Measurements from ENCODE around the gene NRG3.
"Not testable (repeated sequence)": the region's sequence is repeated elsewhere in the genome, so short reads cannot be mapped to it uniquely, and the experiment has no call there.

The NRG3 gene

DNA sequence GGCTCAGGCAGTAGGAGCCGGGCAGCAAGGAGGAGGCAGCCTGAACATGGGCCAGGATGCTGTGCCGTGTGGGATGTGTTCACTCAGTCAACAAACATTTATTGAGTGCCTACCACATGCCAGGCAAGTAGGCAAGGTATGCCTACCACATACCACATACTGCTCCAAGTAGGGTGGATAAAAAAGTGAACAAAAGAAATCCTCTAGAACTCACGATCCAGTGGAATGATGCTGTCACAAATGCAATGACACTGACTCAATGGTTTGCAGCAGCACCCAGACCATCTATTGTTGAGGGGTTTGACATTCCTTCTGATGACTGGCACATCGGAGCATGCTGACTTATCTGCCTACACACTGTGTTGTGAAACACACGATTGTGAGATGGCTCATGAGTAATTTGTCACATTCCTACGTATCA, 413.5 kb downstream of the NRG3 start:
- DNase-seq = no peak

GRCh38 chr10:82289945-82290344, 415.0 kb downstream of the NRG3 start:
- no peak for DNase-seq

- DNase-seq = no peak
Measured at GRCh38 chr10:82294874-82295378, 419.9 kb downstream of the NRG3 start.

GRCh38 chr10:82308641-82309040, 433.6 kb downstream of the NRG3 start:
- no peak for DNase-seq

- no peak for DNase-seq
Measured at GRCh38 chr10:82310839-82311238, 435.8 kb downstream of the NRG3 start.

DNA sequence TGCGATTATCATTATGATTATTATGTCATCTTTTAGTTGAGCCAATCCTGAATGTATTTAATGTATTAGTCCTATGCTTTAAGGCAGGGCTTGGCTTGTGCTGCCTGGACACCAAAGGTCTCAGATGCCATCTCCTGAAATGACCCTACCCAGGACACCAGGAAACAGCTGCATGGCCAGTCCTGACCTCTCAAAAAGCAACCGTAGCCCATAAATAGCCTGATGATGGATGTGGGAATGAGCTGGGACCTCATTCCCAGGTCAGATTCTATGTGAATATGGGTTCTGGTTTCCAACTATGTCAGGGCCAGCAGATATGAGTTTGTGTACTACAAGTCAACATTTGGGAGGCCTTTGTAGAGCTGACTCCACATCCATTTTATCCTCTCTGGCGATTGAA, 438.4 kb downstream of the NRG3 start:
- no peak for DNase-seq

DNA sequence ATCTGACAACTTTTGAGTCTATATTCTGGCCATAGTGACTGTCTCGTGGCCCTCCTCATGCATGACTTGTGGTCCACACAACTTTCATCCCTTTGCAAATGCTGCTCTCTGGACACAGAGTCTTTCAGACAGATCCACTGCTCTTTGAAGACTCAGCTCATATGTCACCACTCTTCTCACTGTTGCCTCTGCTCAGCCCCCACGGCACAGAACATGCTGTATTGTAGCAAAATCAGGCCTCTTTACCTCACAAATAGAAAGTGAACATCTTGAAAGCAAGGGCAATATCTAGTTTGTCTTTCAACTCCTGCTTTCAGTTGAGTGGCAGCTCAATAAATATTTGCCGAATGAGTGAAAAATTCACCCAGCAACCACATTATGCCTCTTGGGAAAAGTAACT, 443.5 kb downstream of the NRG3 start:
- DNase-seq = no peak

GRCh38 chr10:82319074-82319473, 444.1 kb downstream of the NRG3 start:
- DNase-seq = no peak

- no peak for DNase-seq
Measured at GRCh38 chr10:82319562-82319961, 444.6 kb downstream of the NRG3 start.

- no peak for DNase-seq
Measured at GRCh38 chr10:82321724-82322123, 446.7 kb downstream of the NRG3 start.

DNA sequence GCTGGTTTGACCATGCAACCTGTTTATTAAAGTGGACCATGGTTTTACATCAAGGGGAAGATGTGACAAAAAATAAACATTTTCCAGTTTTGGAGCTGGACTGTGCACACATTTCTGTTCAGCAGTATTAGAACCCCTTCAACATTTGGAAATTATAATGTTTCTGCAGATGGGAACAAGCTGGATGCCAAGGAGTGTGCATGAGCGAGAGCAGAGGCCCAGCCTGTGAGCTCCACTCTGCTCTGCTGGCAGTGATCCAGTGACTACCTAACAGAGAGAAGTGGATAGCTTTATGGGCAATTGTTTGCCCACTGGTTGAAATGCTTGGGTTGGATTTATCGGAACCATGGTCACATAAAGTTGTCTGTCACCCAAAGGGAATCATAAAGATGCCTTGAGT, 456.7 kb downstream of the NRG3 start:
- DNase-seq = no peak

GRCh38 chr10:82335831-82336230, 460.8 kb downstream of the NRG3 start:
- no peak for DNase-seq

- DNase-seq = no peak
Measured at GRCh38 chr10:82340166-82340565, 465.2 kb downstream of the NRG3 start.

GRCh38 chr10:82349590-82349989, 474.6 kb downstream of the NRG3 start:
- DNase-seq = not testable (repeated sequence)

DNA sequence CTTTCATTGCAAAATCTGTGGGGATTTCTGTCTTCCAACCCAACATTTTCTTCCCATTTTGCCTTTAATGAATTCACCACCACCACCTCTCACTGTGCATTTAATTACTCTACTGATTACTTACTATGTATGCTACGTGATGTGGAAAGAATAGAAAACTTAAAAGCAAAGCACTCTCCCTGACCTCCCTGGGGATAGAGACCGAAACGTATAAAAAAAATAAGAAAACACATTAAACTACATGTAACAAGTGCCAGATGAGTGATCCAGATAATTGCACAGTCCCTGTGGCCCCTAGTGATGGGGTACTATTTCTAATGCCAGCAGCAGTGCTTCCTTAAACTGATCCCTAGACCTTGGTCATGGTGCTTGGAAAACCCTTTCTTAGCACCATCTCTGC, 478.4 kb downstream of the NRG3 start:
- no peak for DNase-seq

DNA sequence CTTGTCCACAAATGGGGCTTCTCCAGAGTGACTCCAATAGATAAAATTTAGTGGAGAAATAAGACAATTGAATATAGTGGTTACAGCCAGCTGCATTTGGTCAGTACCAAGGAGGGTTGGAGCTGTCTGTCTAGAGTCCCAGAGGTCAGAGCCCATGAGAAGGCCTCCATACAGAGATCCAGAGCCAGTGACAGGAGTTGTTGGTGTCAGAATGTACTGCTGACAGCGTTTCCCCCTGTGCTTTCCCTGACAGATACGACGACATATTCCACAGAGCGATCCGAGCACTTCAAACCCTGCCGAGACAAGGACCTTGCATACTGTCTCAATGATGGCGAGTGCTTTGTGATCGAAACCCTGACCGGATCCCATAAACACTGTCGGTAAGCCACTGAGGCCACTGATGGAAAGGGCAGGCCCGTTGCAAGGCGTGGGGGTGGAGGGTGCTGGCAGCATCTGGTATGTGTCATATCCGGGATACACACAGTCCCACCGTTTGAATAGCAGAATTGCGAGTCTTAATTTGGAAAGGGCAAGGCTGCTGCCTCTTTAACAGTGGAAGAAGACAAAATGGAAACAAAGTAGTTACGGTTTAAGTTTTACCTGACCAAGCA, 483.6 kb downstream of the NRG3 start:
- no peak for DNase-seq

- DNase-seq = no peak
Measured at GRCh38 chr10:82361256-82361655, 486.3 kb downstream of the NRG3 start.

GRCh38 chr10:82377608-82378007, 502.6 kb downstream of the NRG3 start:
- no peak for DNase-seq

- peak in 1 of 14 donors; percentile 5 for DNase-seq
Measured at GRCh38 chr10:82378146-82378545, 503.2 kb downstream of the NRG3 start.

DNA sequence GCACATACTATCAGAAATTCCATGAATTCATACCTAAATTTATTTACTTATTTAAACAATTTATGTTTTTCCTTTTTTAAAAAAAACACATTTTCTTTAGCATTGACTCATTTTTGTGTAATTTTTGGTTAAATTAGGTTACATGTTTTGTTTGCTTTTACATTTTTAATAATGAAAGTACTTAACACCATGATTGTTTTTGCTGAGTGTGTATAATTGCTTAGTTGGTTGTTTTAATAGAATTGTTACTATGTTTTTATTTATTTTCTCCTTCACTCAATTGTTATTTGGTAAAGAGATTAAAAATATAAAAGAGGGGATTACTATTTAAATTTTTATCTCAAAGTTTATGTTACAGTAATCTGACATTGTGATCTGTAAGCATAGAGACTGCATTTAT, 508.4 kb downstream of the NRG3 start:
- no peak for DNase-seq

DNA sequence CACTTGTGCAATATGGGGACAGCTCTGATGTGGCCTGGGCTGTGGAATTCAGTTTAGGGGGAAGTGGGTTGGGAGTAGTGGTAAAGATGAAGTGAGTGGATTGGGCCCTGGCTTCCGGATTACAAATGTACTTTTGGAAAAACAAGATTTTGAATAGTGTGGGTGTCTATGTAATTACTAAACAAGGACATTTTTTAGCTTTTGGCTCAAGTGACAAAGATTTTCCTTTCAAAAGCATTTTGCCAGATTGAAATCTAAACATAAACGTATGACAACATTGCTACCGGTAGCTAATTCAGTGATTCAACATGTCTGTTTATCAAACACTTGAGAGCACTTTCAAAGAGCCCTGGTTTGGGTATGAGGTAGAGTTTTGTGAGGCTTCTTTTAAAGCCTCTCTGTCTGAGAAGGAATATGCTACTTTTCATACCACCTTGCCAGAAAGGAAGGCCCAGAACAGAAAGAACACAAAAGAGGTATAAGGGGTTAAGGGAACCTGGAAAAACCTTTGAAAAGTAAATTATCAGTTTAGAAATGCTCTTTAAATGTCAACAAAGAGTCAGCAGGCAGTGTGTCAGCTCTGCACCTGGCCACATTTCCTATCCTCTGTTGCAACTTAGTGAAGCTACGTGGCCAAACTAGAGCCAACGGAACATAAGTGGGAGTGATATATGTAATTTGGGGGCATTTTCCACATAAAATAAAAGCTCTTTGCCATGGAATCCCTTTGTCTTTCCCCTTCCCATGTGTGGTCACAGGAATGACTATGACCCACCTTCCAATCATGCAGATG, 516.1 kb downstream of the NRG3 start:
- DNase-seq = no peak

- DNase-seq = no peak
Measured at GRCh38 chr10:82391971-82392370, 517.0 kb downstream of the NRG3 start.

DNA sequence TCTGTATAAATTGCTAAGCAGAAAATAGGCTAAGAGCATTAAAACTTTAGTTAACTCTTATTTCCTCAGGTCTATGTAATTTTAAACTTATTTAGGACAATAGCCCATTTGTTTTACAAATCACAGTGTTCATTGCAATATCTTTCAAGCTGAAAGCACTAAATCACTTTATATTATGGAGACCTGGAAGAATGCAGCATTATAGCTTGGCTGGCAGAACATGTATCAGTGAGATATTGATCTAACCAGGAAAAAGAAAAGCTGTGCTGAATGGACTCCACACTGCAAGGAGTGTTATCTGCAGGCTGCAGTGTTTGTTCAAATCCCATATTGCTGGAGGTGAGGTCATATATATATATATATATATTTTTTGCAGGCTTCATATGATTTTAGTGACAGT, 517.5 kb downstream of the NRG3 start:
- DNase-seq = no peak

GRCh38 chr10:82394122-82394521, 519.1 kb downstream of the NRG3 start:
- peak in 1 of 14 donors; percentile 1 for DNase-seq

All from C1 segment of cervical spinal cord (tissue), 14 donors.